K562 (cell line): ENCODE results near the gene CGNL1.

Experiments
- TF ChIP-seq, protein P1 (sequence below), 3 experiments: fragments of 200-800 bp in 1 of 3; fragments of 250-450 bp in 1 of 3; fragments of 450-650 bp in 1 of 3; sonication (Bioruptor Pico) in 1 of 3; sonication (Bioruptor generic) in 1 of 3; formaldehyde crosslinking in 1 of 3; IDR thresholded peaks; 2 replicates each; pipeline versions ENCODE4 v1.6.1 to v1.8.0; 2016 to 2022; ENCODE audit warnings: mild to moderate bottlenecking in 2 of 3, missing genetic modification characterization in 2 of 3, missing compliant biosample characterization in 1 of 3, moderate library complexity in 1 of 3
- TF ChIP-seq, protein P2 (sequence below), 3 experiments: IDR thresholded peaks in 2 of 3; conservative IDR thresholded peaks in 1 of 3; 2 replicates each; pipeline ENCODE4 v1.5.1; 2011 to 2012; ENCODE audit warnings: low read length in 3 of 3, mild to moderate bottlenecking in 3 of 3, control low read depth in 2 of 3, improper control_type of control experiment in 1 of 3, inconsistent platforms in 1 of 3, low read depth in 1 of 3, mixed read lengths in 1 of 3, moderate library complexity in 1 of 3; ENCODE audit not compliant: insufficient read depth in 2 of 3

- TF ChIP-seq, protein P1, sequence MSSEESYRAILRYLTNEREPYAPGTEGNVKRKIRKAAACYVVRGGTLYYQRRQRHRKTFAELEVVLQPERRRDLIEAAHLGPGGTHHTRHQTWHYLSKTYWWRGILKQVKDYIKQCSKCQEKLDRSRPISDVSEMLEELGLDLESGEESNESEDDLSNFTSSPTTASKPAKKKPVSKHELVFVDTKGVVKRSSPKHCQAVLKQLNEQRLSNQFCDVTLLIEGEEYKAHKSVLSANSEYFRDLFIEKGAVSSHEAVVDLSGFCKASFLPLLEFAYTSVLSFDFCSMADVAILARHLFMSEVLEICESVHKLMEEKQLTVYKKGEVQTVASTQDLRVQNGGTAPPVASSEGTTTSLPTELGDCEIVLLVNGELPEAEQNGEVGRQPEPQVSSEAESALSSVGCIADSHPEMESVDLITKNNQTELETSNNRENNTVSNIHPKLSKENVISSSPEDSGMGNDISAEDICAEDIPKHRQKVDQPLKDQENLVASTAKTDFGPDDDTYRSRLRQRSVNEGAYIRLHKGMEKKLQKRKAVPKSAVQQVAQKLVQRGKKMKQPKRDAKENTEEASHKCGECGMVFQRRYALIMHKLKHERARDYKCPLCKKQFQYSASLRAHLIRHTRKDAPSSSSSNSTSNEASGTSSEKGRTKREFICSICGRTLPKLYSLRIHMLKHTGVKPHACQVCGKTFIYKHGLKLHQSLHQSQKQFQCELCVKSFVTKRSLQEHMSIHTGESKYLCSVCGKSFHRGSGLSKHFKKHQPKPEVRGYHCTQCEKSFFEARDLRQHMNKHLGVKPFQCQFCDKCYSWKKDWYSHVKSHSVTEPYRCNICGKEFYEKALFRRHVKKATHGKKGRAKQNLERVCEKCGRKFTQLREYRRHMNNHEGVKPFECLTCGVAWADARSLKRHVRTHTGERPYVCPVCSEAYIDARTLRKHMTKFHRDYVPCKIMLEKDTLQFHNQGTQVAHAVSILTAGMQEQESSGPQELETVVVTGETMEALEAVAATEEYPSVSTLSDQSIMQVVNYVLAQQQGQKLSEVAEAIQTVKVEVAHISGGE (CRISPR knock-in tag; IDR thresholded peaks at IDR 0.05), result no peak
- TF ChIP-seq, protein P2, sequence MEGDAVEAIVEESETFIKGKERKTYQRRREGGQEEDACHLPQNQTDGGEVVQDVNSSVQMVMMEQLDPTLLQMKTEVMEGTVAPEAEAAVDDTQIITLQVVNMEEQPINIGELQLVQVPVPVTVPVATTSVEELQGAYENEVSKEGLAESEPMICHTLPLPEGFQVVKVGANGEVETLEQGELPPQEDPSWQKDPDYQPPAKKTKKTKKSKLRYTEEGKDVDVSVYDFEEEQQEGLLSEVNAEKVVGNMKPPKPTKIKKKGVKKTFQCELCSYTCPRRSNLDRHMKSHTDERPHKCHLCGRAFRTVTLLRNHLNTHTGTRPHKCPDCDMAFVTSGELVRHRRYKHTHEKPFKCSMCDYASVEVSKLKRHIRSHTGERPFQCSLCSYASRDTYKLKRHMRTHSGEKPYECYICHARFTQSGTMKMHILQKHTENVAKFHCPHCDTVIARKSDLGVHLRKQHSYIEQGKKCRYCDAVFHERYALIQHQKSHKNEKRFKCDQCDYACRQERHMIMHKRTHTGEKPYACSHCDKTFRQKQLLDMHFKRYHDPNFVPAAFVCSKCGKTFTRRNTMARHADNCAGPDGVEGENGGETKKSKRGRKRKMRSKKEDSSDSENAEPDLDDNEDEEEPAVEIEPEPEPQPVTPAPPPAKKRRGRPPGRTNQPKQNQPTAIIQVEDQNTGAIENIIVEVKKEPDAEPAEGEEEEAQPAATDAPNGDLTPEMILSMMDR (IDR thresholded peaks at IDR 0.05 in 2 of 3, conservative IDR thresholded peaks at IDR 0.05 in 1 of 3; ENCODE audit: insufficient read depth in 2 of 3, low read depth in 1 of 3, low read length in 3 of 3), result no peak
Observed at GRCh38 chr15:57451555-57451954, 75.2 kb downstream of the CGNL1 start.
